DMS114 treated with DMSO at 0.1 percent for 48 hours (cell line): Measurements from ENCODE around the gene OAS1.

Experiments
- DNase-seq: peaks from one replicate; lab custom pipeline; 2025; ENCODE audit not compliant: unreplicated experiment; lab: John Stamatoyannopoulos, UW

OAS1 gene

DNA sequence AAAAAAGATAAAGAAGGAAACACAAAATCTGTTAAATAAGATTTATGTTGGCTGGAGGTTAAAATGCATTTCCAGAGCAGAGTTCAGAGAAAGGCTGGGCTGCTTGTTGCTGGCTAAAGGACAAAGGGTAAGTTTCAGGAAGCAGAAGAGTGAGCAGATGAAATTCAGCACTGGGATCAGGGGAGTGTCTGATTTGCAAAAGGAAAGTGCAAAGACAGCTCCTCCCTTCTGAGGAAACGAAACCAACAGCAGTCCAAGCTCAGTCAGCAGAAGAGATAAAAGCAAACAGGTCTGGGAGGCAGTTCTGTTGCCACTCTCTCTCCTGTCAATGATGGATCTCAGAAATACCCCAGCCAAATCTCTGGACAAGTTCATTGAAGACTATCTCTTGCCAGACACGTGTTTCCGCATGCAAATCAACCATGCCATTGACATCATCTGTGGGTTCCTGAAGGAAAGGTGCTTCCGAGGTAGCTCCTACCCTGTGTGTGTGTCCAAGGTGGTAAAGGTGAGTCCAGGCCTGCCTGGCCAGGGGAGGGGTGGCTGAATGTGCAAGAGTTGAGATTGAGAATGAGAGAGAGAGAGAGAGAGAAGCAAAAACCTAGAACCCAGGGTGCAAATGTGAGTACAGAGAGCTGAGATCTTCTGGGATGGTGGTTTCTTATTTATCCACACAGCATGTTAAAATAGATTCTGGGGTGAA lies at the start of gene OAS1:
OAS1 (plus strand) TSS at position 251 of the 703 bp plus-strand sequence; CDS start at position 329, 78 bp downstream.
- DNase-seq = no peak

DNA sequence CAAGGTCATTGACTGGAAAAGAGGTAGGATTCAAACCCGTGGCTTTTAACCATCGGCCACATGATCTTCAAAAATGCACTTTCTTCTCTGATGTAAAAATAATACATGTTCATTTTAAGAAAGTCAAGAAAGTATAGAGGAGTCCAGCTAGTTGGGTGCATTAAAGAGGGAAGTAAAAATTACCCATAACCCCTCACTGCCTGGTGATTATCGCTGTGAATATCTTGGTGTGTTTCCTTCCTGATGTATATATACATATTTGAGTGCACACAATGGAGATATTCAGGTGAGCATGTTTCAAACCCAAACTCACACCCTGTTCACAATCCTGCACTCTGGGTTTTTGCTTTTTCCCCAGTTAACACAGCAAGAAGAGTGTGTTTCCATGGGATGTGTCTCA lies 47.5 kb upstream of the OAS1 start:
- no peak for DNase-seq

DNA sequence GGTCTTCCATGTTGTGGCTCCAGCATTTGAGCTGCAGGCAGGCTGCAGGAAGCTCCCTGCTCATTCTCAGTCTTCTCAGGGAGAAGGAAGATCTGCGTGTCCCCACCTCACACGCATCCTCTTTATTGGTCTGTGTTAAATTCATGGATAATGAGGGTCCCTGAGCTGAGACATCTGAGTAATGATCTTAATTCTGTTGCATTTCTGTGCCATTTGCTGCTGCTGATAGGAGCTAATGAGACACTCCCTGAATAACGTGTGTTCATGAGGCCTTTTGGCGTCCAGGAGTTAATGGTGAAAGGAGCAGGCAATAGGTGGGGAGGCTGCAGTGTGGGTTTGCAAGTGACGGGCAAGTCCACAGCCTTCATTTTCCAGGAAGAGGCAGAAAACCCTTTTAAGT lies 46.6 kb upstream of the OAS1 start:
- no peak for DNase-seq

DNA sequence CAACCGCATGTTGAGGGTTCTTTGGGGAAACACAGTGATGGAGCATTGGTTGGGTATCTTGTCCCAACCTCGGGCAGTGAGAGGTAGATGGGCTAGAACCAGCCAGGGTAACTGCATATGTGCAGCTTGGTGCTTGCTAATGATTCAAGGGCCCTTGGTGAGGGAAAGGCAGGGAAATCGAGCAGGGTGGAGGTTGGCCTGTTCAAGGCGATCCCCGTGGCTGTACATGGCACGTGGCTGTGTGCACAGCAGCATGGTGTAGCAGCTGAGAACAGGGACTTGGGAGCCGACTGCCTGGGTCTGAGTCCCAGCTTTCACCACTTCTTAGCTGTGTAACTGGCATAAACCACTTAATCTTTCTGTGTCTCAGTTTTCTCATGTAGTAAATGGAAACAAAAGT lies 45.5 kb upstream of the OAS1 start:
- no peak for DNase-seq

GRCh38 chr12:112862636-112863290 lies 44.0 kb upstream of the OAS1 start:
- no peak for DNase-seq

- DNase-seq = no peak
Observed at GRCh38 chr12:112868459-112869041, 38.2 kb upstream of the OAS1 start.

DNA sequence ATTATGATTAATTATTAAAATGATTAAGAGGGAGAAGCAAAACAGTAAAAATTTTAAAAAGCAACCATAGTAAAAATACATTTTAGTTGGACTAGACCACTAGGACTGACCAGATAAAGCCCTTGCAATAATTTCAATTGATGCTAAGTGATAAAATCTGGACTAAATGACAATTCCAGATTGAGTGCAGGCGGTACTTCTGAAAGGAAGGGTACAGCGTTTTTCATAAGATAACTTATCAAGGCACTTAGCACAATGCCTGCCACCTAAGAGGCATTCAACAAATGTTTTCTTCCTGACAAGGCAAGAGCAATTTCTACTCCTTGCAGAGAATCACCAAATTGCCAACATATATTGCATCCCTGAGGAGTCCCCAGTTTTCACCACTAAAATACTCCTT lies 37.7 kb upstream of the OAS1 start:
- no peak for DNase-seq

GRCh38 chr12:112869778-112870177 lies 37.0 kb upstream of the OAS1 start:
- DNase-seq = no peak

DNA sequence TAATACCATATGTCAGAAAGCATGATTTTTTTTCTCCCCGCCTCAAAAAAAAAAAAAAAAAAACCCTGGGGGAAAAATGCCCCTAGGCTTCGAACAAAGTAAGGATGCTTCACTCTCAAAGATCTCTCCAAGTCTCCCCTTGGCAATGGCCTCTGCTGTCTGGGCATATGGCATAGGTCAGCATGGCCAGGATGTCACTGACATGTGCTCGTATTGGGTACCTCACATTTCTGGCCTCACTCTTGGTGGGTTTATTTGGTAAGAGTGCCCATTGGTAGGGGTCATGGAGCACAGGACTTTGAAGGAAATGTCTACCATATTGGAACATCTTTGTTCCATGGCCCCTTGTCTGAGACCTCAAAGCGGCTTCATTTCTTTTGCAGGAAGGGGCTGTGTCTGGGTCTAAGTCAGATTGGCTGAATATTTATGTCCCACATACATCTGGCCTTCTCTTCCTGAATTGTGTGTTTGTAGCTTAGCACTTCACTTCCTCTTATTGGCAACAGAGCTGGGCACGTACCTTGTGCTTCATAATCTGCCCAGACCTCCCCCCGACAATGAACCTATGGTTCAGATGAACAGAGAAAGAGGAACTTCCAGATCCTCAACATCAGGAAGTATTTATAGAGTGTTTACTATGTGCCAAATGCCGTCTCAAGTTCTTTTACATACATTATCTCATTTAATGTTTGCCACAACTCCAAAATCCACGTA lies 36.3 kb upstream of the OAS1 start:
- no peak for DNase-seq

DNA sequence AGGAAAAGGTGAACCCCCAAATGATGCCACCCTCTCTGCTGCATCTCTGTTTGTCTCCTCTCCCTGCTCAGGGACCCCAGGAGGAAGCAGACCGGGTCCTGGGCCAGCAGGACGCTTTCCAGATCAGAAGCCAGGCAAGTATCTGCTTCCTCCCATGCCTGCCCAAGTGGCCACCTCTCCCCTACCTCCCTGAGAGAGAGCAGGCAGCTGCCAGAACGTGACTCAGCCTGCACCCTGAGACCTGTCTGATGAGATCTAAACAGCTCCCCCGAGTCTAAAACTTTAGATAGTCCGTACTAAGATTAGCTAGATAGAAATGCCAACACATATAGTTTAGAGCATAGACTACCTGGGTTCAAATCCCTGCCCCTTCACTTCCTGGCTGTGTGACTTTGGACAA lies 31.2 kb upstream of the OAS1 start:
- DNase-seq = no peak

GRCh38 chr12:112876506-112876905 lies 30.3 kb upstream of the OAS1 start:
- DNase-seq = no peak

GRCh38 chr12:112877006-112877405 lies 29.8 kb upstream of the OAS1 start:
- DNase-seq = no peak

GRCh38 chr12:112878488-112878887 lies 28.3 kb upstream of the OAS1 start:
- DNase-seq = no peak

- no peak for DNase-seq
Observed at GRCh38 chr12:112879191-112879705, 27.5 kb upstream of the OAS1 start.

DNA sequence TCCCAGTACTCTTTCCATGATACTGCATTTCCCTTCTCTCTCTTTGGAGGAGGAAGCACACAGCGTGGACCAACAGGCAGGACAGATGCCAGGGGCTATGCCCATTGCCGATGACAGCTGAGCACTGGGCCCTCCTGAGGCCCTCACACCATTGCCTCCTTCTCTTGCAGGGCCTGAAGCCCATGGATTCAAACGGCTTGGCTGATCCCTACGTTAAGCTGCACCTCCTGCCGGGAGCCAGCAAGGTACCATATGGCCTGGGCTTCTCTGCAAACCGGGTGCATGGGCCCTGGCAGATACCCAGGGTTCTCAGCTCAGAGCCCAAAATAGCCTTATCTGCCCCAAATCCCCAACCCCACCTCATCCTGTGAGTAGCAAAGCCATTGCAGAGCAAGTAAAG lies 25.2 kb upstream of the OAS1 start:
- DNase-seq = no peak

DNA sequence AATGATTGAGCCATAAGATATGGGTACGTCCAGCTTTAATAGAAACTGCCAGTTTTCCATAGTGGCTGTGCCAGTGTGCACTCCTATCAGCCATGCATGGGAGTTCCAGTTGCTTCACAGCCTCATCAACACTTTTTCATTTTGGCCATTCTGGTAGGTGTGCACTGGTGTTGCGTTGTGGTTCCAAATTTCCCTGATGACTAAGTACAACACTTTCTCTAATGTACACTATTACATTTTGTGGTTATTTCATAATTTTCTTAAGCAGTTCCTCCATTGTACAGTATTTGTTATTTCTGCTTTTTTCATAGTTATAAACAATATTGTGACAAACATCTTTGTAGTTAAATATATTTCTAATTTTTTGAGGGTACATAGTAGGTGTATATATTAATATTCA lies 21.5 kb upstream of the OAS1 start:
- no peak for DNase-seq

- no peak for DNase-seq
Observed at GRCh38 chr12:112887550-112887949, 19.2 kb upstream of the OAS1 start.

- DNase-seq = no peak
Observed at GRCh38 chr12:112891093-112892024, 15.4 kb upstream of the OAS1 start.

GRCh38 chr12:112892856-112893255 lies 13.9 kb upstream of the OAS1 start:
- no peak for DNase-seq

DNA sequence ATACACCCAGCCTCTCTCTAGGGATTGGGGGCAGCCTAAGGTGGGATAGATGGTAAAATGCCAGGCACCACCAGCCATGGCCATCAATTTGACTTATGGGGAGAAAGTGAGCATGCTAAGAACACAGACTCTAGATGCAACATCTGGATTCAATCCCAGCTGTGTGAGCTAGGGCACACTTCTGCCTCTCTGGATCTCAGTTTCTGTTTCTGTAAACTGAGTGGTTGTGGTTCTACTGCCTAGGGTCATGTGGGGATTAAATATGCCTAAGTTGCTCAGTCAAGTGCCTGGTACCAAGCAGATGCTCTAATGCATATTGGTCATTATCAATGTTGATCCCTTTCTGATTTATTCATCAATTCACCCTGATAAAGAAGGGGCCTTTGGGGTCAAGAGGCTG lies 12.6 kb upstream of the OAS1 start:
- DNase-seq = no peak

- DNase-seq = no peak
Observed at GRCh38 chr12:112898380-112898779, 8.4 kb upstream of the OAS1 start.
